Vagina (tissue), 2 donors: ENCODE results near the gene CHRND.

Experiments
- CTCF ChIP-seq, 3 experiments: fragments of 450-650 bp in 2 of 3; fragments of 200-600 bp in 1 of 3; sonication (generic) in 1 of 3; IDR thresholded peaks; one replicate each; pipeline ENCODE4 v1.5.1; 2017 to 2019; ENCODE audit warnings: antibody characterized with exemption in 3 of 3, mild to moderate bottlenecking in 2 of 3, moderate library complexity in 2 of 3
- POLR2A ChIP-seq, 2 donors: fragments of 450-650 bp; IDR thresholded peaks; one replicate each; pipeline ENCODE4 v1.6.1; 2017; ENCODE audit warnings: antibody characterized with exemption in 2 of 2, mild to moderate bottlenecking in 2 of 2, moderate library complexity in 2 of 2
- POLR2AphosphoS5 ChIP-seq, 2 donors: sonication (generic); formaldehyde crosslinking; IDR thresholded peaks; one replicate each; pipeline ENCODE4 v1.9.0; 2017; ENCODE audit warnings: antibody characterized with exemption in 2 of 2, mild to moderate bottlenecking in 2 of 2, low read depth in 1 of 2; ENCODE audit not compliant: insufficient read depth in 1 of 2

GRCh38 chr2:232523402-232523681 is 2.6 kb upstream of the CHRND start:
- no peak for TF ChIP-seq POLR2A (IDR thresholded peaks at IDR 0.05)
- no peak for TF ChIP-seq POLR2AphosphoS5 (IDR thresholded peaks at IDR 0.05; ENCODE audit: insufficient read depth in 1 of 2, low read depth in 1 of 2)
- no peak for TF ChIP-seq CTCF (IDR thresholded peaks at IDR 0.05)
